GM12878 (cell line): ENCODE results near the gene CGAS. TPM values are rescaled to one million over a fixed set of nuclear protein-coding genes. Genes with fewer than 3 reads are reported as not detected.

ENCODE experiments used
- ATAC-seq: fragments of 200-7000 bp; cut with Tn5 transposase; 3 replicates; pipeline ENCODE4 v1.9.1; 2020; ENCODE audit warnings: mild to moderate bottlenecking, moderate library complexity
- BruUV-seq: library from RNA; stranded (reverse); fragments of 400-500 nt; replicated peaks from 2 replicates; lab custom pipeline; 2021; lab: Mats Ljungman, UMichigan
- CTCF ChIA-PET: fragments of 300-600 bp; sonication (Branson Sonifier 250); formaldehyde crosslinking; extraction: SDS; loops from one replicate; lab custom pipeline; 2021; ENCODE audit warnings: inconsistent platforms; lab: Yijun Ruan, JAX
- POLR2A ChIA-PET: fragments of 350-600 bp; formaldehyde crosslinking; extraction: SDS; loops from one replicate; lab custom pipeline; 2021; ENCODE audit warnings: inconsistent platforms; lab: Charles Lee
- RAD21 ChIA-PET: fragments of 300-600 bp; sonication (Branson Sonifier 250); formaldehyde crosslinking; loops from one replicate; lab custom pipeline; 2023; ENCODE audit warnings: antibody characterized with exemption; ENCODE audit not compliant: unreplicated experiment; lab: Charles Lee
- SMC1A ChIA-PET: fragments of 300-600 bp; sonication (Branson Sonifier 250); formaldehyde crosslinking; loops from one replicate; lab custom pipeline; 2023; ENCODE audit not compliant: unreplicated experiment, uncharacterized antibody; lab: Charles Lee
- DNase-seq: peaks from one replicate; pipeline ENCODE4 v3.0.0-alpha.2; 2011; ENCODE audit warnings: low read depth, low spot score
- FAIRE-seq: peaks from 3 replicates; lab custom pipeline; 2011; peaks lifted over from hg19 to GRCh38; lab: Jason Lieb, UNC
- H2AFZ ChIP-seq: 2 replicates; pipeline ENCODE4 v1.6.0; 2011; ENCODE audit warnings: low read depth, low read length, control low read depth; ENCODE audit not compliant: control insufficient read depth
- H3K27ac ChIP-seq: 2 replicates; pipeline ENCODE4 v1.5.1; 2011; ENCODE audit warnings: control low read depth; ENCODE audit not compliant: control insufficient read depth, insufficient read depth
- H3K27me3 ChIP-seq, 2 experiments: replicated peaks in 1 of 2; 2 replicates each; pipeline versions ENCODE4 v1.6.0 to v1.6.1; 2011; ENCODE audit warnings: low read length in 1 of 2; ENCODE audit not compliant: control insufficient read depth in 2 of 2, insufficient read depth in 2 of 2
- H3K36me3 ChIP-seq, 2 experiments: 2 replicates each; pipeline ENCODE4 v1.5.1; 2011; ENCODE audit warnings: low read length in 1 of 2; ENCODE audit not compliant: control insufficient read depth in 2 of 2, insufficient read depth in 2 of 2
- H3K4me1 ChIP-seq: 2 replicates; pipeline ENCODE4 v1.6.1; 2011; ENCODE audit warnings: mild to moderate bottlenecking, low read length, moderate library complexity, mixed read lengths; ENCODE audit not compliant: control insufficient read depth, insufficient read depth
- H3K4me2 ChIP-seq: 2 replicates; pipeline ENCODE4 v1.6.0; 2011; ENCODE audit warnings: control low read depth; ENCODE audit not compliant: control insufficient read depth, insufficient read depth
- H3K4me3 ChIP-seq: fragments of 200-600 bp; sonication (generic); 2 replicates; pipeline ENCODE4 v1.5.1; 2016
- H3K79me2 ChIP-seq: 2 replicates; pipeline ENCODE4 v1.6.0; 2011; ENCODE audit warnings: low read length; ENCODE audit not compliant: control insufficient read depth, insufficient read depth
- H3K9ac ChIP-seq: 2 replicates; pipeline ENCODE4 v1.8.0; 2011; ENCODE audit warnings: low read length, control low read depth, mixed read lengths; ENCODE audit not compliant: control insufficient read depth, insufficient read depth
- H3K9me3 ChIP-seq: replicated peaks from 3 replicates; pipeline ENCODE4 v1.5.1; 2011; ENCODE audit warnings: mild to moderate bottlenecking, low read length; ENCODE audit not compliant: control insufficient read depth, insufficient read depth
- H4K20me1 ChIP-seq: 2 replicates; pipeline ENCODE4 v1.6.0; 2011; ENCODE audit not compliant: control insufficient read depth, insufficient read depth
- DPF2 ChIP-seq: fragments of 450-650 bp; IDR thresholded peaks from 2 replicates; pipeline ENCODE4 v1.6.1; 2017; ENCODE audit warnings: mild to moderate bottlenecking
- EED ChIP-seq: sonication (generic); IDR thresholded peaks from 2 replicates; pipeline ENCODE4 v1.6.1; 2016; ENCODE audit warnings: antibody characterized with exemption, low read depth
- HDGF ChIP-seq: fragments of 450-650 bp; IDR thresholded peaks from 2 replicates; pipeline ENCODE4 v1.6.1; 2016; ENCODE audit warnings: antibody characterized with exemption
- MEF2B ChIP-seq: fragments of 450-650 bp; IDR thresholded peaks from 2 replicates; pipeline ENCODE4 v1.6.1; 2018; ENCODE audit warnings: mild to moderate bottlenecking, moderate library complexity; ENCODE audit not compliant: partially characterized antibody, poor library complexity, severe bottlenecking
- MYB ChIP-seq: fragments of 150-350 bp; IDR thresholded peaks from 2 replicates; pipeline ENCODE4 v1.6.1; 2014; ENCODE audit warnings: mild to moderate bottlenecking, low read depth, low read length, borderline replicate concordance
- NR2C1 ChIP-seq: fragments of 450-650 bp; IDR thresholded peaks from 2 replicates; pipeline ENCODE4 v1.6.1; 2017; ENCODE audit warnings: antibody characterized with exemption, mild to moderate bottlenecking, moderate library complexity
- SIN3A ChIP-seq: IDR thresholded peaks from 2 replicates; pipeline ENCODE4 v1.6.1; 2012; ENCODE audit warnings: low read depth, low read length, improper control_type of control experiment
- SMC3 ChIP-seq: IDR thresholded peaks from 2 replicates; pipeline ENCODE4 v1.6.1; 2011; ENCODE audit warnings: low read length, improper control_type of control experiment, borderline replicate concordance
- SP1 ChIP-seq: IDR thresholded peaks from one replicate; pipeline ENCODE4 v1.6.1; 2011; ENCODE audit warnings: low read depth, low read length
- SUPT20H ChIP-seq: IDR thresholded peaks from 2 replicates; pipeline ENCODE4 v1.6.1; 2011; ENCODE audit warnings: low read depth, mild to moderate bottlenecking, low read length, moderate library complexity, borderline replicate concordance; ENCODE audit not compliant: control insufficient read depth
- ZNF622 ChIP-seq: fragments of 450-650 bp; IDR thresholded peaks from 2 replicates; pipeline ENCODE4 v1.6.1; 2017; ENCODE audit warnings: mild to moderate bottlenecking, inconsistent platforms
- WGBS: methylation state at CpG from one replicate; pipeline ENCODE4 v1.1.6; 2016; ENCODE audit warnings: low lambda C conversion rate; ENCODE audit not compliant: insufficient replicate concordance, insufficient coverage; ENCODE audit errors: missing lambda C conversion rate; 5-methylcytosine and 5-hydroxymethylcytosine counted together
- in situ Hi-C: fragments of 300-500 bp; cut with MboI; formaldehyde crosslinking; loops from 9 replicates; pipeline ENCODE4 v1.14.3; 2018; ENCODE audit warnings: mixed read lengths
- intact Hi-C: fragments of 100-400 bp; cut with micrococcal nuclease; formaldehyde crosslinking; loops from one replicate; pipeline ENCODE4 v1.14.2; 2022; ENCODE audit not compliant: unreplicated experiment
- polyA plus RNA-seq, 11 experiments: library from polyadenylated mRNA; depleted of rRNA in 4 of 11; unstranded in 6 of 11; stranded (reverse) in 5 of 11; fragments of >200 nt; fragmentation: Nextera tagmentation in 4 of 11; fragmentation: Illumina TruSeq in 1 of 11; extraction: Ambion mirVana in 4 of 11; extraction: Trizol in 1 of 11; gene quantifications; 1 replicate in 1 of 11; 2 replicates in 10 of 11; pipeline versions ENCODE4 v1.2.1 to v1.2.3, GENCODE V29; 2011 to 2016; ENCODE audit warnings: inconsistent platforms in 2 of 11, missing spikeins in 2 of 11, low read depth in 1 of 11
- total RNA-seq, 4 experiments: library from RNA; depleted of rRNA in 3 of 4; stranded (reverse); fragments of >200 nt in 3 of 4; fragmentation: Illumina TruSeq in 1 of 4; extraction: Trizol in 1 of 4; gene quantifications; 2 replicates each; pipeline versions ENCODE4 v1.2.1 to v1.2.3, GENCODE V29; 2013 to 2021
- TF ChIP-seq, protein P1 (sequence below): IDR thresholded peaks from 2 replicates; pipeline ENCODE4 v1.6.1; 2012; ENCODE audit warnings: improper control_type of control experiment, low read depth, low read length; ENCODE audit not compliant: insufficient replicate concordance
- TF ChIP-seq, protein P2 (sequence below): fragments of 450-650 bp; IDR thresholded peaks from 2 replicates; pipeline ENCODE4 v1.6.1; 2016; ENCODE audit warnings: mild to moderate bottlenecking
- TF ChIP-seq, protein P3 (sequence below): fragments of 450-650 bp; IDR thresholded peaks from 2 replicates; pipeline ENCODE4 v1.6.1; 2017; ENCODE audit warnings: mild to moderate bottlenecking, moderate library complexity

Gene CGAS
- total and polyA plus RNA-seq, 10 of the 15 experiments (the other 5 are each of a cell fraction or from before 2014, with no cell fraction given) = 4.7 to 30.2 (median 22.1) TPM

DNA sequence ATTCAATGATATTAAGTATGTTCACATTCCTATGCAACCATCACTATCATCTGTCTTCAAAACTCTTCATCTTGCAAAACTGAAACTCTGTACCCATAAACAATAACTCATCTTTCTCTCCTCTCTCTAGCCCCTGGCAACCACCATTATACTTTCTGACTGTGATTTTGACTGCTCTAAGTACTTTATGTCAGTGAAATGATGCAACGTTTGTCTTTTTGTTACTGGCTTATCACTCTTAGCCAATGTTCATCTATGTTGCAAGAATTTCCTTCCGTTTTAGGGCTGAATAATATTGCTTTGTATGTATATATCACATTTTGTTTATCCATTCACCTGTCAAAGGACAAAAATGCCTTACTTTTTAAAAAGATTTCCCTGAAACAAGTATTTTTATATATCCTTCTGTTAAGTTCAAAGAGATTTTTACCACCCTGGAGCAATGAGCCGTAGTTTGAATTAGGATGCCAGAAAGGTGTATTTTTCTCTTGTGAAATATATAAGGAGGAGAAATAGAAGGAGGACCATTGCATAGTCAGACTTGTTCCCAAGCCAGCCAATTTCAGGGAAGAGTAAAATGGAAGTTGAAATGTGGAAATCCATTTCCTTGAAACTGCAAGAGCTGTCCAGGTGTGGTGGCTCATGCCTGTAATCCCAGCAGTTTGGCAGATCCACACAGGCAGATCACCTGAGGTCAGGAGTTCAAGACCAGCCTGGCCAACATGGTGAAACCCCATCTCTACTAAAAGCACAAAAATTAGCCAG, 4.0 kb upstream of the CGAS start:
- WGBS = 63% methylated on average over 3 of the region's 3 CpGs
- no peak overlapping the region for H3K9ac ChIP-seq
- no peak overlapping the region for H3K4me3 ChIP-seq
- intact Hi-C loops = no loop called here
- in situ Hi-C loops = no loop called here
- no TSS peak for BruUV-seq
- POLR2A ChIA-PET = interaction anchor here (0.6 to 0.7 kb wide), 2 partner anchors 9 to 1353 kb away, joined by 4 to 5 read pairs; no protein-coding TSS in a partner anchor
- H3K4me1 ChIP-seq = peaks cover 13% of the 10 kb centered on the region
- H4K20me1 ChIP-seq = no peaks in the 10 kb centered on the region
- H3K27me3 ChIP-seq = no peaks in the 10 kb centered on the region
- DNase-seq = no peak
- no peak overlapping the region for H2AFZ ChIP-seq
- SMC1A ChIA-PET = interaction anchor here (1.1 kb wide), 1 partner anchor 16 kb away, joined by 3 read pairs; no protein-coding TSS in a partner anchor
- FAIRE-seq = no peak
- no peak overlapping the region for H3K4me2 ChIP-seq
- RAD21 ChIA-PET = no interaction called here
- no peak for ATAC-seq
- no peaks in the 10 kb centered on the region for H3K36me3 ChIP-seq
- H3K27ac ChIP-seq = no peak overlapping the region
- H3K79me2 ChIP-seq = peaks cover 11% of the 10 kb centered on the region
- no peaks in the 10 kb centered on the region for H3K9me3 ChIP-seq
- CTCF ChIA-PET = no interaction called here
- TF ChIP-seq HDGF = no peak
- TF ChIP-seq SIN3A = no peak
- no peak for TF ChIP-seq EED
- TF ChIP-seq SMC3 = no peak
- TF ChIP-seq, protein P1, sequence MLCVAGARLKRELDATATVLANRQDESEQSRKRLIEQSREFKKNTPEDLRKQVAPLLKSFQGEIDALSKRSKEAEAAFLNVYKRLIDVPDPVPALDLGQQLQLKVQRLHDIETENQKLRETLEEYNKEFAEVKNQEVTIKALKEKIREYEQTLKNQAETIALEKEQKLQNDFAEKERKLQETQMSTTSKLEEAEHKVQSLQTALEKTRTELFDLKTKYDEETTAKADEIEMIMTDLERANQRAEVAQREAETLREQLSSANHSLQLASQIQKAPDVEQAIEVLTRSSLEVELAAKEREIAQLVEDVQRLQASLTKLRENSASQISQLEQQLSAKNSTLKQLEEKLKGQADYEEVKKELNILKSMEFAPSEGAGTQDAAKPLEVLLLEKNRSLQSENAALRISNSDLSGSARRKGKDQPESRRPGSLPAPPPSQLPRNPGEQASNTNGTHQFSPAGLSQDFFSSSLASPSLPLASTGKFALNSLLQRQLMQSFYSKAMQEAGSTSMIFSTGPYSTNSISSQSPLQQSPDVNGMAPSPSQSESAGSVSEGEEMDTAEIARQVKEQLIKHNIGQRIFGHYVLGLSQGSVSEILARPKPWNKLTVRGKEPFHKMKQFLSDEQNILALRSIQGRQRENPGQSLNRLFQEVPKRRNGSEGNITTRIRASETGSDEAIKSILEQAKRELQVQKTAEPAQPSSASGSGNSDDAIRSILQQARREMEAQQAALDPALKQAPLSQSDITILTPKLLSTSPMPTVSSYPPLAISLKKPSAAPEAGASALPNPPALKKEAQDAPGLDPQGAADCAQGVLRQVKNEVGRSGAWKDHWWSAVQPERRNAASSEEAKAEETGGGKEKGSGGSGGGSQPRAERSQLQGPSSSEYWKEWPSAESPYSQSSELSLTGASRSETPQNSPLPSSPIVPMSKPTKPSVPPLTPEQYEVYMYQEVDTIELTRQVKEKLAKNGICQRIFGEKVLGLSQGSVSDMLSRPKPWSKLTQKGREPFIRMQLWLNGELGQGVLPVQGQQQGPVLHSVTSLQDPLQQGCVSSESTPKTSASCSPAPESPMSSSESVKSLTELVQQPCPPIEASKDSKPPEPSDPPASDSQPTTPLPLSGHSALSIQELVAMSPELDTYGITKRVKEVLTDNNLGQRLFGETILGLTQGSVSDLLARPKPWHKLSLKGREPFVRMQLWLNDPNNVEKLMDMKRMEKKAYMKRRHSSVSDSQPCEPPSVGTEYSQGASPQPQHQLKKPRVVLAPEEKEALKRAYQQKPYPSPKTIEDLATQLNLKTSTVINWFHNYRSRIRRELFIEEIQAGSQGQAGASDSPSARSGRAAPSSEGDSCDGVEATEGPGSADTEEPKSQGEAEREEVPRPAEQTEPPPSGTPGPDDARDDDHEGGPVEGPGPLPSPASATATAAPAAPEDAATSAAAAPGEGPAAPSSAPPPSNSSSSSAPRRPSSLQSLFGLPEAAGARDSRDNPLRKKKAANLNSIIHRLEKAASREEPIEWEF = no peak
- TF ChIP-seq MEF2B = no peak
- TF ChIP-seq NR2C1 = no peak
- no peak for TF ChIP-seq SUPT20H
- TF ChIP-seq MYB = no peak
- no peak for TF ChIP-seq SP1
- TF ChIP-seq, protein P2, sequence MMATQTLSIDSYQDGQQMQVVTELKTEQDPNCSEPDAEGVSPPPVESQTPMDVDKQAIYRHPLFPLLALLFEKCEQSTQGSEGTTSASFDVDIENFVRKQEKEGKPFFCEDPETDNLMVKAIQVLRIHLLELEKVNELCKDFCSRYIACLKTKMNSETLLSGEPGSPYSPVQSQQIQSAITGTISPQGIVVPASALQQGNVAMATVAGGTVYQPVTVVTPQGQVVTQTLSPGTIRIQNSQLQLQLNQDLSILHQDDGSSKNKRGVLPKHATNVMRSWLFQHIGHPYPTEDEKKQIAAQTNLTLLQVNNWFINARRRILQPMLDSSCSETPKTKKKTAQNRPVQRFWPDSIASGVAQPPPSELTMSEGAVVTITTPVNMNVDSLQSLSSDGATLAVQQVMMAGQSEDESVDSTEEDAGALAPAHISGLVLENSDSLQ = no peak
- no peak for TF ChIP-seq ZNF622
- no peak for TF ChIP-seq DPF2
- TF ChIP-seq, protein P3, sequence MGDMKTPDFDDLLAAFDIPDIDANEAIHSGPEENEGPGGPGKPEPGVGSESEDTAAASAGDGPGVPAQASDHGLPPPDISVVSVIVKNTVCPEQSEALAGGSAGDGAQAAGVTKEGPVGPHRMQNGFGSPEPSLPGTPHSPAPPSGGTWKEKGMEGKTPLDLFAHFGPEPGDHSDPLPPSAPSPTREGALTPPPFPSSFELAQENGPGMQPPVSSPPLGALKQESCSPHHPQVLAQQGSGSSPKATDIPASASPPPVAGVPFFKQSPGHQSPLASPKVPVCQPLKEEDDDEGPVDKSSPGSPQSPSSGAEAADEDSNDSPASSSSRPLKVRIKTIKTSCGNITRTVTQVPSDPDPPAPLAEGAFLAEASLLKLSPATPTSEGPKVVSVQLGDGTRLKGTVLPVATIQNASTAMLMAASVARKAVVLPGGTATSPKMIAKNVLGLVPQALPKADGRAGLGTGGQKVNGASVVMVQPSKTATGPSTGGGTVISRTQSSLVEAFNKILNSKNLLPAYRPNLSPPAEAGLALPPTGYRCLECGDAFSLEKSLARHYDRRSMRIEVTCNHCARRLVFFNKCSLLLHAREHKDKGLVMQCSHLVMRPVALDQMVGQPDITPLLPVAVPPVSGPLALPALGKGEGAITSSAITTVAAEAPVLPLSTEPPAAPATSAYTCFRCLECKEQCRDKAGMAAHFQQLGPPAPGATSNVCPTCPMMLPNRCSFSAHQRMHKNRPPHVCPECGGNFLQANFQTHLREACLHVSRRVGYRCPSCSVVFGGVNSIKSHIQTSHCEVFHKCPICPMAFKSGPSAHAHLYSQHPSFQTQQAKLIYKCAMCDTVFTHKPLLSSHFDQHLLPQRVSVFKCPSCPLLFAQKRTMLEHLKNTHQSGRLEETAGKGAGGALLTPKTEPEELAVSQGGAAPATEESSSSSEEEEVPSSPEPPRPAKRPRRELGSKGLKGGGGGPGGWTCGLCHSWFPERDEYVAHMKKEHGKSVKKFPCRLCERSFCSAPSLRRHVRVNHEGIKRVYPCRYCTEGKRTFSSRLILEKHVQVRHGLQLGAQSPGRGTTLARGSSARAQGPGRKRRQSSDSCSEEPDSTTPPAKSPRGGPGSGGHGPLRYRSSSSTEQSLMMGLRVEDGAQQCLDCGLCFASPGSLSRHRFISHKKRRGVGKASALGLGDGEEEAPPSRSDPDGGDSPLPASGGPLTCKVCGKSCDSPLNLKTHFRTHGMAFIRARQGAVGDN = no peak
